ENCODE data around the gene GDF7. TPM values are rescaled to one million over a fixed set of nuclear protein-coding genes. Genes with fewer than 3 reads are reported as not detected.

GDF7 gene
- total and polyA plus RNA-seq, 2 of the 8 experiments (the other 6 are each of a cell fraction or from before 2014, with no cell fraction given): 0.04 to 0.06 TPM

DNA sequence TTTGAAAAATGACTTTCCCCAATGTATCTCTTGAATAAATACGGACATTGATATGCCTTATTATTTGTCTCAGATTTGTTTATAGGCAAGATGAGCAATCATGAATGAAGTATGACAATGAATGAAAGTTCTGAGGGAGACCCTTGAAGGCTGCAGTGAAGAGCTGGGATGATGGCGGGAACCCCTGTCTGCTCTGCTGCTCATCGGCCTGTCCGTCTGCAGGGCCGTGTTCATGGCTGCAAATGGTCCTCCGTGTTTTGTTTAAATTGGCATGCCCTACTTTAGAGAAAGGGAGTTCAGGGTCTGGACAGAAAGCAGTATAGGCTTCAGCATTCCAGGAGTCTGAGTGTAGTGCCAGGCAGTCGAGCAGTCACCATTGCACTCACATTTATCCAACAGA, 14.8 kb upstream of the GDF7 start:
- no peak overlapping the region for H2BK15ac ChIP-seq (ENCODE audit: low read length)
- H2AFZ ChIP-seq (ENCODE audit: low read length): no peak overlapping the region
- DNase-seq (ENCODE audit: low read depth in 1 of 2, low spot score in 2 of 2) (no peak), FAIRE-seq (no peak)
- H3K79me2 ChIP-seq (ENCODE audit: control insufficient read depth in 1 of 2, insufficient read depth in 2 of 2, low read length in 2 of 2): no peaks in the 10 kb centered on the region
- H4K5ac ChIP-seq (ENCODE audit: insufficient read length, low read depth, low read length): no peak overlapping the region
- peaks cover 5 to 12% (median 8%) of the 10 kb centered on the region in 4 experiments; a peak in 6 of 7 replicates for H3K4me1 ChIP-seq (replicated peaks in 1 of 4; ENCODE audit: control insufficient read depth in 3 of 4, insufficient read depth in 4 of 4, low read length in 3 of 4)
- no peak overlapping the region for H3K56ac ChIP-seq (replicated peaks; ENCODE audit: insufficient read length, low read depth, low read length)
- no peak overlapping the region for H2BK20ac ChIP-seq (ENCODE audit: low read length)
- no peaks in the 10 kb centered on the region for H3K9me3 ChIP-seq (ENCODE audit: insufficient read depth in 2 of 2, low read depth in 1 of 2, low read length in 1 of 2)
- peaks cover 7% of the 10 kb centered on the region; the same call in 1 of the 2 replicates for H3K23me2 ChIP-seq (ENCODE audit: low read depth, low read length)
- no peak overlapping the region for H3K18ac ChIP-seq (ENCODE audit: extremely low read depth, low read length)
- no peak overlapping the region; the same call in 1 of the 2 replicates for H4K8ac ChIP-seq (ENCODE audit: extremely low read depth, insufficient read depth, low read length)
- no peak overlapping the region for H3K4ac ChIP-seq (replicated peaks; ENCODE audit: insufficient read length, low read depth, low read length)
- no peak overlapping the region for H3K23ac ChIP-seq (ENCODE audit: insufficient read length)
- H3K4me3 ChIP-seq (ENCODE audit: extremely low read depth in 1 of 4, insufficient read depth in 2 of 4, low read depth in 3 of 4, low read length in 4 of 4): no peak overlapping the region; a peak in 1 of 8 replicates
- H2BK5ac ChIP-seq (ENCODE audit: low read depth, low read length): no peak overlapping the region
- ChIA-PET POLR2A (ENCODE audit: partially characterized antibody) (interaction anchor here (0.6 to 2.7 kb wide), 4 partner anchors 9 to 205 kb away, joined by 4 to 19 read pairs (median 8); partner anchors contain the start of gene RHOB), CTCF (ENCODE audit: partially characterized antibody) (interaction anchor here (1.0 to 5.5 kb wide), 15 partner anchors 9 to 273 kb away, joined by 3 to 35 read pairs (median 6); partner anchors contain the start of gene RHOB)
- no peak overlapping the region for H2BK12ac ChIP-seq (ENCODE audit: low read depth, low read length)
- no peaks in the 10 kb centered on the region for H4K20me1 ChIP-seq (replicated peaks in 1 of 2; ENCODE audit: control insufficient read depth in 1 of 2, insufficient read depth in 2 of 2, low read length in 2 of 2)
- no peak overlapping the region for H3K9ac ChIP-seq (replicated peaks in 1 of 4; ENCODE audit: extremely low read depth in 1 of 4, low read depth in 3 of 4, low read length in 3 of 4)
- no peaks in the 10 kb centered on the region for H3K79me1 ChIP-seq (ENCODE audit: low read depth, low read length)
- H4K91ac ChIP-seq (replicated peaks; ENCODE audit: insufficient read length, low read length): no peak overlapping the region
- H2AK5ac ChIP-seq (ENCODE audit: low read depth, low read length): no peak overlapping the region
- H2BK120ac ChIP-seq (replicated peaks; ENCODE audit: low read depth, low read length): no peak overlapping the region
- TF ChIP-seq, protein P1, sequence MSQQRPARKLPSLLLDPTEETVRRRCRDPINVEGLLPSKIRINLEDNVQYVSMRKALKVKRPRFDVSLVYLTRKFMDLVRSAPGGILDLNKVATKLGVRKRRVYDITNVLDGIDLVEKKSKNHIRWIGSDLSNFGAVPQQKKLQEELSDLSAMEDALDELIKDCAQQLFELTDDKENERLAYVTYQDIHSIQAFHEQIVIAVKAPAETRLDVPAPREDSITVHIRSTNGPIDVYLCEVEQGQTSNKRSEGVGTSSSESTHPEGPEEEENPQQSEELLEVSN (IDR thresholded peaks at IDR 0.05): no peak
- TF ChIP-seq HDAC2 (IDR thresholded peaks at IDR 0.05; ENCODE audit: borderline replicate concordance in 1 of 2, low read depth in 2 of 2, low read length in 2 of 2) (no peak), SP2 (IDR thresholded peaks at IDR 0.05; ENCODE audit: low read length) (no peak)
- H3K4me2 ChIP-seq (ENCODE audit: insufficient read depth in 1 of 2, low read depth in 2 of 2, low read length in 2 of 2): no peak overlapping the region; a peak in 1 of 4 replicates
- no peak overlapping the region for H3K14ac ChIP-seq (ENCODE audit: insufficient read length)
- H3K36me3 ChIP-seq (ENCODE audit: control insufficient read depth in 2 of 4, insufficient read depth in 4 of 4, low read length in 3 of 4): no peaks in the 10 kb centered on the region
- no peak overlapping the region for H3K27ac ChIP-seq (ENCODE audit: low read depth, low read length)
- H3K27me3 ChIP-seq (replicated peaks in 1 of 4; ENCODE audit: control insufficient read depth in 3 of 4, extremely low read depth in 1 of 4, insufficient read depth in 3 of 4, low read length in 3 of 4): peaks cover 0 to 4% (median under 1%) of the 10 kb centered on the region in 4 experiments; a peak in 4 of 7 replicates
- 92% methylated on average over 7 of the region's 7 CpGs; no CpG with 5 or more reads in 1 of the 2 experiments for WGBS, 2 experiments (ENCODE audit: extremely low coverage in 1 of 2, insufficient coverage in 1 of 2, insufficient read length in 1 of 2, insufficient replicate concordance in 2 of 2, low coverage in 1 of 2, low lambda C conversion rate in 2 of 2, missing lambda C conversion rate in 1 of 2)

Data from H1 (cell line).